Fibroblast of the aortic adventitia (primary cell): ENCODE results near the gene RBM25. TPM values are rescaled to one million over a fixed set of nuclear protein-coding genes. Genes with fewer than 3 reads are reported as not detected.

Experiments
- DNase-seq: peaks from one replicate; pipeline ENCODE4 v3.0.0-alpha.2; 2010; ENCODE audit warnings: low read depth
- H3K4me3 ChIP-seq: 2 replicates; pipeline ENCODE4 v1.5.1; 2011; ENCODE audit warnings: low read depth, mild to moderate bottlenecking, control low read depth, low read length, moderate library complexity
- CTCF ChIP-seq: IDR thresholded peaks from 2 replicates; pipeline ENCODE4 v1.5.1; 2011; ENCODE audit warnings: mild to moderate bottlenecking, low read length, control low read depth, inconsistent platforms; ENCODE audit not compliant: insufficient read depth
- total RNA-seq: library from RNA; depleted of rRNA; stranded (reverse); fragments of >200 nt; gene quantifications from 2 replicates; pipeline ENCODE4 v1.2.3, GENCODE V29; 2012; ENCODE audit warnings: low replicate concordance

Gene RBM25
- total RNA-seq, 1 donor: 54.5 TPM

GRCh38 chr14:73105050-73105449, 46.7 kb downstream of the RBM25 start:
- no peak overlapping the region for H3K4me3 ChIP-seq
- no peak for TF ChIP-seq CTCF
- no peak for DNase-seq

- TF ChIP-seq CTCF: no peak
- no peak for DNase-seq
- H3K4me3 ChIP-seq: no peak overlapping the region
Observed at GRCh38 chr14:73105727-73106126, 47.4 kb downstream of the RBM25 start.

DNA sequence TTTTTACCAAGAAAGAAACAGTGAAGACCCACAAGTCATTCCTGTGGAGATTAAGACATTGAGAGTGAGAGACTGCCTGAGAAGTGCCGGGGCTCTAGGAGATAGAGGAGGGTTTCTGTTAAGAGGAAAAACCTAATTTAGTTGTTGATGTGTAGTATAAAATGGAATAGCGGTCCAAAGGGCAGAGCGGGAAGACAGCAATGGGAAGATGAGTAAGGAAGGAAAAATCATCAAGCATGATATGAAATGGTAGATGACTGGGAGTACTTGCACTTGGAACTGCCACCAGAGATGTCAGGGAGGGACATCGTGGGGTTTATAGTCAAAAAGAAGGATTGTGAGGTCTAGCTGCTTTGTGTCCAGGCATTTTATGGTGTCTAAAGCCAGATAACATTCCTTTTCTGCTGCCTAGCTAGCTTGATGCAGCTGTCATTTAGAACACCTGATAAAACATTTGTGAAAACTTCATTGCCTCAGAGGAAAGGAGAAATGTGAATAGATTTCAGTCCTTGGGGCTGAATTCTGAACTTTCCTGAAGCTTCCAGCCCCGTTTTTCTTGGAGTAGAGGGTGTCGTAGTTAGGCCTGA, 57.8 kb downstream of the RBM25 start:
- TF ChIP-seq CTCF: no peak
- no peak for DNase-seq
- no peak overlapping the region for H3K4me3 ChIP-seq

DNA sequence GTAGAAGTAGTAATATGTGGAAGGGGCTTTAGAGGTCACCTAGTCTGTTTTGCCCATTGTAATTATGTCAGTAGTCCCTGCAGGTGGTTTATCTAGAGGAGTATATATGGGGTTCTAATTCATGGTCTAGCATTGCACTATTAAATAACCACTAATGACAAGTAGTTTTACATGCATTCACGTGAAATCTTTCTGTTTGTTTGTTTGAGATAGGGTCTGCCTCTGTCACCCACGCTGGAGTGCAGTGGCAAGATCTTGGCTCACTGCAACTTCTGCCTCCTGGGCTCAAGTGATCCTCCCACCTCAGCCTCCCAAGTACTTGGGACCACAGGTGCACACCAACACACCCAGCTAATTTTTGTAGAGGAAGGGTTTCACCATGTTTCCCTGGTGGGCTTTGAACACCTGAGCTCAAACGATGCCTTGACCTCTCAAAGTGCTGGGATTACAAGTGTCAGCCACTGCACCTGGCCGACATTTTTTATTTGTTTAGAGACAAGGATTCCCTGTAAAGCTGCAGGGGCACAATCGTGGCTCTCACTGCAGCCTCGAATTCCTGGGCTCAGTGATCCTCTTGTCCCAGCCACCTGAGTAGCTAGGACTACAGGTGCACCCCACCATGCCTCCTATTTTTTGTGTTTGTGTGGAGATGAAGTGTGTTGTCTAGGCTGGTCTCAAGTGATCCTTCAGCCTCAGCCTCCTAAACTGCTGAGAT, 66.0 kb downstream of the RBM25 start:
- no peak for TF ChIP-seq CTCF
- DNase-seq: no peak

GRCh38 chr14:73125169-73125588, 66.8 kb downstream of the RBM25 start:
- TF ChIP-seq CTCF: no peak
- no peak overlapping the region for H3K4me3 ChIP-seq
- DNase-seq: no peak

More for the DNA sequence above, 66.0 kb downstream of the RBM25 start:
- no peak overlapping the region for H3K4me3 ChIP-seq

- no peak for DNase-seq
- no peak overlapping the region for H3K4me3 ChIP-seq
- TF ChIP-seq CTCF: no peak
Observed at GRCh38 chr14:73125746-73126145, 67.4 kb downstream of the RBM25 start.
